Lower lobe of right lung (tissue), 2 donors: ENCODE data around the gene TENM3. TPM values are rescaled to one million over a fixed set of nuclear protein-coding genes. Genes with fewer than 3 reads are reported as not detected.

Experiments
- ATAC-seq, 2 donors: fragments of 200-7000 bp; cut with Tn5 transposase; one replicate each; pipeline ENCODE4 v1.9.1; 2020 to 2022; ENCODE audit warnings: mild to moderate bottlenecking in 2 of 2, moderate library complexity in 2 of 2
- DNase-seq: peaks from one replicate; pipeline ENCODE4 v3.0.0-alpha.2; 2020
- H3K27ac ChIP-seq: fragments of 200-600 bp; one replicate; pipeline ENCODE4 v1.8.0; 2022
- H3K27me3 ChIP-seq: fragments of 200-600 bp; one replicate; pipeline ENCODE4 v1.8.0; 2022; ENCODE audit warnings: low read depth
- H3K36me3 ChIP-seq: fragments of 200-600 bp; one replicate; pipeline ENCODE4 v1.8.0; 2022; ENCODE audit warnings: mild to moderate bottlenecking
- H3K4me1 ChIP-seq: fragments of 200-600 bp; one replicate; pipeline ENCODE4 v1.8.0; 2022
- H3K4me3 ChIP-seq: fragments of 200-600 bp; one replicate; pipeline ENCODE4 v1.8.0; 2022; ENCODE audit warnings: mild to moderate bottlenecking
- H3K9me3 ChIP-seq: fragments of 200-600 bp; one replicate; pipeline ENCODE4 v1.8.0; 2022
- intact Hi-C: fragments of 100-400 bp; cut with DNase I; formaldehyde crosslinking; loops from one replicate; pipeline ENCODE4 v1.11.0; 2022
- total RNA-seq: library from RNA; stranded (reverse); fragmentation: NEBNext Ultra II Directional; extraction: Animal tissue kit (Norgen Biotek cat#: 25700); gene quantifications from one replicate; pipeline ENCODE4 v1.2.1, GENCODE V29; 2021
- TF ChIP-seq, protein P1 (sequence below): fragments of 200-600 bp; IDR thresholded peaks from one replicate; pipeline ENCODE4 v1.8.0; 2022; ENCODE audit warnings: antibody characterized with exemption, mild to moderate bottlenecking
- donor health status: DM: no; HTN: yes; CAD: no; lungs with severe emphysema.

The TENM3 gene
- total RNA-seq, 1 donor from 2014 or later = 1.9 TPM

DNA sequence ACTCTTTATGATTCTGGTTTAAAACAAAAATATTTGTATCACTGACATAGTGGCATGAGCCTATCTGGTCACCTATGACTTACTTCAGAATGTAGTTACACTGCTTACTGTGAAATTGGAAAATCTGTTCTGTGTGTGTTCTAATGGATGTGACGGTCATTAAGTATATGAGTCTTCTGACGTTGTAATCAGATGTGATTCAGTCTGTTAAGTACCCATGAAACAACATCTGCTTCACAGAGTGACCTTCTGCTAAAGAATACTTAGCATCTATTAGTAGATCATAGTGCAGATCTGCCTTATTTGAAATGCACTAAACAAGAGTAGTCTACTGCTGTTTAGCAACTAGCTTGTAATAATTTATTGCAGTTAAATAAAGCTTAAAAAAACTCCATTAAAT lies 356.9 kb downstream of the TENM3 start:
- no peak for DNase-seq
- Histone ChIP-seq H3K4me1 (no peaks in the 10 kb centered on the region), H3K27me3 (no peaks in the 10 kb centered on the region), H3K9me3 (no peaks in the 10 kb centered on the region), H3K36me3 (no peaks in the 10 kb centered on the region), H3K27ac (no peak overlapping the region), H3K4me3 (no peak overlapping the region)
- TF ChIP-seq, protein P1, sequence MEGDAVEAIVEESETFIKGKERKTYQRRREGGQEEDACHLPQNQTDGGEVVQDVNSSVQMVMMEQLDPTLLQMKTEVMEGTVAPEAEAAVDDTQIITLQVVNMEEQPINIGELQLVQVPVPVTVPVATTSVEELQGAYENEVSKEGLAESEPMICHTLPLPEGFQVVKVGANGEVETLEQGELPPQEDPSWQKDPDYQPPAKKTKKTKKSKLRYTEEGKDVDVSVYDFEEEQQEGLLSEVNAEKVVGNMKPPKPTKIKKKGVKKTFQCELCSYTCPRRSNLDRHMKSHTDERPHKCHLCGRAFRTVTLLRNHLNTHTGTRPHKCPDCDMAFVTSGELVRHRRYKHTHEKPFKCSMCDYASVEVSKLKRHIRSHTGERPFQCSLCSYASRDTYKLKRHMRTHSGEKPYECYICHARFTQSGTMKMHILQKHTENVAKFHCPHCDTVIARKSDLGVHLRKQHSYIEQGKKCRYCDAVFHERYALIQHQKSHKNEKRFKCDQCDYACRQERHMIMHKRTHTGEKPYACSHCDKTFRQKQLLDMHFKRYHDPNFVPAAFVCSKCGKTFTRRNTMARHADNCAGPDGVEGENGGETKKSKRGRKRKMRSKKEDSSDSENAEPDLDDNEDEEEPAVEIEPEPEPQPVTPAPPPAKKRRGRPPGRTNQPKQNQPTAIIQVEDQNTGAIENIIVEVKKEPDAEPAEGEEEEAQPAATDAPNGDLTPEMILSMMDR = no peak
- intact Hi-C loops = no loop called here
- no peak for ATAC-seq

DNA sequence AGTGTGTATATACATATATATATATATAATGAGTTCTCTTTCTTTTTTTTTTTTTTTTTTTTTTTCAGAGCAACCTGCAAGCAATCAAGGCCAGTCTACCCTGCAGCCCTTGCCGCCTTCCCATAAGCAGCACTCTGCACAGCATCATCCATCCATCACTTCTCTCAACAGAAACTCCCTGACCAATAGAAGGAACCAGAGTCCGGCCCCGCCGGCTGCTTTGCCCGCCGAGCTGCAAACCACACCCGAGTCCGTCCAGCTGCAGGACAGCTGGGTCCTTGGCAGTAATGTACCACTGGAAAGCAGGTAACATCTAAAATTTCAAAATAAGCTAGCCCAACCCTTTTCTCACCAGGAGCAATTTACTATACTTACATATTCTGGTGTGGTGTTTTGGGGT lies 357.7 kb downstream of the TENM3 start:
- DNase-seq = no peak

DNA sequence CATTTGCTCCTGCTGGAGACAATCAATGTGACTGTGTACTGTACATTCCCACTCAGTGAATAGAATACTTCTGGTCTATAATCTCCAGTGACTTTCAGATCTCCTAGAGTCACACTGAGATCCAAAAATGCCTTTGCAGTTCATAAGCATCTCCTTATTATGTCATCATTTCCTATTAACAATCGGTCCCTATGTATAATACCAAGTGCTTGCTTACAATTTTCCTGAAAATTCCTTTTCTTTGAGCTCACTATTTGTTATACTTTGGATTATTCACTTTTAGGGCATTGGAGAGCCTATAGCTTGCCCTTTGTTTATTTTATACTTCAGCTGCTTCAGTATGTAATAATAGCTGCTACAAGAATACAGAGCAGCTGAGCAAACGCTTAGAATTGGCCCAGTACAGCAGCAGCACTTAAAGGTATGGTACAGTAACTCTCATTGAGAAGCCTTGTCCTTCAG lies 361.0 kb downstream of the TENM3 start:
- Histone ChIP-seq H3K4me1 (no peaks in the 10 kb centered on the region), H3K27ac (no peak overlapping the region), H3K27me3 (no peaks in the 10 kb centered on the region), H3K36me3 (no peaks in the 10 kb centered on the region), H3K9me3 (no peaks in the 10 kb centered on the region), H3K4me3 (no peak overlapping the region)
- DNase-seq (no peak), ATAC-seq (no peak)
- intact Hi-C loops = no loop called here
- TF ChIP-seq, protein P1 = no peak

More for the DNA sequence above, 357.7 kb downstream of the TENM3 start:
- intact Hi-C loops = no loop called here
- no peak for ATAC-seq
- TF ChIP-seq, protein P1 = no peak
- Histone ChIP-seq H3K27me3 (no peaks in the 10 kb centered on the region), H3K9me3 (no peaks in the 10 kb centered on the region), H3K4me1 (no peaks in the 10 kb centered on the region), H3K36me3 (no peaks in the 10 kb centered on the region), H3K27ac (no peak overlapping the region), H3K4me3 (no peak overlapping the region)

DNA sequence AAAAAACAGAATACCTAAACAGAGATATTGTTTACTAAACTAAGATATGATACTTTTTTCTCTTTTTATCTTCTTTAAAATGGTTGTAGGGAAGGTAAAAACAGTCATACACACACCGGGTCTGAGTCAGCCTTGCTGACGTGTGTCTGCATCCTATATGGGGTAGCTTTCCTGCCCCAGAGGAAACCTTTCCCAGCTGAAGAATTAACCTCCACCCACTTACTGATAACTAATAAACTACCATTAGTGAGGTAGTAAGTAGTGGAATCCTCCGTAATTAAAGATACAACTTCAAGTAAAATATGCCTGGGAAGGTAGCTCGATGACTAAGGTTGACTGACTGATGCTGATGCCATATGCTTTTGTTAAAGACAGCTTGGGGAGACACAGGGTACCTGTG lies 361.8 kb downstream of the TENM3 start:
- ATAC-seq (no peak), DNase-seq (no peak)
- H3K27ac ChIP-seq = no peak overlapping the region
- H3K9me3 ChIP-seq = no peaks in the 10 kb centered on the region
- no peaks in the 10 kb centered on the region for H3K4me1 ChIP-seq
- H3K27me3 ChIP-seq = no peaks in the 10 kb centered on the region
- TF ChIP-seq, protein P1 = no peak
- intact Hi-C loops = no loop called here
- H3K36me3 ChIP-seq = no peaks in the 10 kb centered on the region
- no peak overlapping the region for H3K4me3 ChIP-seq

DNA sequence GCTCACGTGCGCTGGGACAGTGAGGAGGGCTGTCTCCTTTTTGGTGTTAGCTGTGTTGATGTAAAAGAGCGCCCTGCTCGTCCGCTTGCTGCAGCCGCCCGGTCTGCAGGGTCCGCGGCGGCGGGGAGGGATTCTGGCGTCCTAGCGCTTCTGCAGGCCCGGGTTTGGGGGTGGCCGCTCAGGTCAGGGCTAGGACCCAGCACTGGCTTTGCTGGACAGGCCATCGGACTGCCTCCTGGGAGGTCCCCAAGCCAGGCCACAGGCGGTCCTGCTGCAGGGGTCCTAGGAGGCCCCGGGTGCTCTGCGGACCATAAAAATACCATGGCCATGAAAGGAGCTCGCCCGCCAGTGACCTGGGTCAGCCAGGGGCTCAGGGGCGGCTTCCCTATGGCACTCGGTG lies 365.3 kb downstream of the TENM3 start:
- H3K27ac ChIP-seq = no peak overlapping the region
- DNase-seq = no peak
- peak in 1 of 2 donors; percentile 23 for ATAC-seq
- TF ChIP-seq, protein P1 = no peak
- H3K36me3 ChIP-seq = no peaks in the 10 kb centered on the region
- intact Hi-C loops = no loop called here
- no peaks in the 10 kb centered on the region for H3K27me3 ChIP-seq
- H3K9me3 ChIP-seq = no peaks in the 10 kb centered on the region
- H3K4me1 ChIP-seq = no peaks in the 10 kb centered on the region
- H3K4me3 ChIP-seq = no peak overlapping the region

DNA sequence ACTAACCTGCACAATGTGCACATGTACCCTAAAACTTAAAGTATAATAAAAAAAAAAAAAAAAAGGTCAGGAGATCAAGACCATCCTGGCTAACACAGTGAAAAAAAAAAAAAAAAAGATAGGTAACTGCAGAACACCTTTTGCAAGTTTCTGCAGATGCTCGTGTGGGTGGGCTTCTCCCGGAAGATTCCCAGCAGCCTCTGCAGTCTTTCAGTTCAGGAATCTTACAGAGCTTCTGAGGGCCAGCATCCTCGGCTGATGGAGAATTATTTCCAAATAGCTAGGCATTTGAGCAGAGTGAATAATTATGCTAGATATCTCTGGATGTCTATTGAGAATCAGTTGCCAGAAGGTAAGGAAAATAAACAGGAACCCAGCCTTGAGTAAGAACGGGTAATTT lies 373.3 kb downstream of the TENM3 start:
- intact Hi-C loops = no loop called here
- no peaks in the 10 kb centered on the region for H3K36me3 ChIP-seq
- no peaks in the 10 kb centered on the region for H3K9me3 ChIP-seq
- no peaks in the 10 kb centered on the region for H3K27me3 ChIP-seq
- DNase-seq (no peak), ATAC-seq (no peak)
- no peak overlapping the region for H3K27ac ChIP-seq
- TF ChIP-seq, protein P1 = no peak
- H3K4me1 ChIP-seq = no peaks in the 10 kb centered on the region
- no peak overlapping the region for H3K4me3 ChIP-seq
